Fibroblast of pulmonary artery (primary cell): ENCODE results near the gene KDM7A.

Experiments
- DNase-seq: peaks from one replicate; pipeline ENCODE4 v3.0.0-alpha.2; 2010; ENCODE audit warnings: low read depth
- H3K4me3 ChIP-seq: replicated peaks from 2 replicates; pipeline ENCODE4 v1.5.1; 2011; ENCODE audit warnings: low read depth, mild to moderate bottlenecking, control low read depth, low read length, moderate library complexity
- TF ChIP-seq, protein P1 (sequence below): IDR thresholded peaks from 2 replicates; pipeline ENCODE4 v1.5.1; 2011; ENCODE audit warnings: mild to moderate bottlenecking, control low read depth, low read length, inconsistent platforms; ENCODE audit errors: missing control alignments

KDM7A gene

DNA sequence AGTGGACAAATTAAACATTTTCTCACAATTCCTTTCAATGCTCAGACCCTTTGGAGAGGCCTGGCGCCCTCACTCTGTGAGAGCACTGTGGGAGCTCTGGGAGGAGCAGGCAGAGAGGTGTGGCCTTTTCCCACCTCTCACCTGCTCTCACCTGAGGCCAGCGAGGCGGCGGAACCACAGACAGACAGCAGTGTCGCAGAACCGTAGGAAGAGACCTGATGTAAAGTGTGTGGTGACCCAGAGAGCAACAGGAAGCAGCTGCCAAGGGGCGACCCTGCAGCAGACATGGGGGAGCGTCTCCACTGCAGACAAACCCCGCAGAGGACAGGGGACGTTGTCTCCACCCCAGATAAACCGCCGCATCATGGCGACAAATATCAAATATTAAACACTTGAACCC, 98.4 kb downstream of the KDM7A start:
- DNase-seq, result no peak
- H3K4me3 ChIP-seq, result no peak overlapping the region
- TF ChIP-seq, protein P1, sequence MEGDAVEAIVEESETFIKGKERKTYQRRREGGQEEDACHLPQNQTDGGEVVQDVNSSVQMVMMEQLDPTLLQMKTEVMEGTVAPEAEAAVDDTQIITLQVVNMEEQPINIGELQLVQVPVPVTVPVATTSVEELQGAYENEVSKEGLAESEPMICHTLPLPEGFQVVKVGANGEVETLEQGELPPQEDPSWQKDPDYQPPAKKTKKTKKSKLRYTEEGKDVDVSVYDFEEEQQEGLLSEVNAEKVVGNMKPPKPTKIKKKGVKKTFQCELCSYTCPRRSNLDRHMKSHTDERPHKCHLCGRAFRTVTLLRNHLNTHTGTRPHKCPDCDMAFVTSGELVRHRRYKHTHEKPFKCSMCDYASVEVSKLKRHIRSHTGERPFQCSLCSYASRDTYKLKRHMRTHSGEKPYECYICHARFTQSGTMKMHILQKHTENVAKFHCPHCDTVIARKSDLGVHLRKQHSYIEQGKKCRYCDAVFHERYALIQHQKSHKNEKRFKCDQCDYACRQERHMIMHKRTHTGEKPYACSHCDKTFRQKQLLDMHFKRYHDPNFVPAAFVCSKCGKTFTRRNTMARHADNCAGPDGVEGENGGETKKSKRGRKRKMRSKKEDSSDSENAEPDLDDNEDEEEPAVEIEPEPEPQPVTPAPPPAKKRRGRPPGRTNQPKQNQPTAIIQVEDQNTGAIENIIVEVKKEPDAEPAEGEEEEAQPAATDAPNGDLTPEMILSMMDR, result no peak

DNA sequence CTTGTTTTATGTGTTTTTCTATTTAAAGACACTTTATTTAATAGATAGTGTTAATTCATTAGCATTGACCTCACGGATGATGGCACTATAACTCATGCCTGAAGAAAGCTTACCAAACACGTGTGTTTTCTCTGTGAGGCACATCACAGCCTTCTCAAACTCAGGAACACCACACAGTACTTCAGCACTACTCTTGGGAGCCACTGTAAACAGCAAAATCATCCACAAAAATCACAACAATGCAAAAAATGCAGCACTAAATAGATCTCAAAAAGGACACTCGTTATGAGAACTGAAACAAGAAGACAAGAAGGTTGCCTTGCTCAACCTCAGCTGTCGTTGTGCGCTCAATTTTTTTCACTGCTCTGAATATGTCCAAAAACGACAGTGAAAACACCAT, 102.0 kb downstream of the KDM7A start:
- no peak for DNase-seq
- TF ChIP-seq, protein P1, result no peak
- H3K4me3 ChIP-seq, result no peak overlapping the region

DNA sequence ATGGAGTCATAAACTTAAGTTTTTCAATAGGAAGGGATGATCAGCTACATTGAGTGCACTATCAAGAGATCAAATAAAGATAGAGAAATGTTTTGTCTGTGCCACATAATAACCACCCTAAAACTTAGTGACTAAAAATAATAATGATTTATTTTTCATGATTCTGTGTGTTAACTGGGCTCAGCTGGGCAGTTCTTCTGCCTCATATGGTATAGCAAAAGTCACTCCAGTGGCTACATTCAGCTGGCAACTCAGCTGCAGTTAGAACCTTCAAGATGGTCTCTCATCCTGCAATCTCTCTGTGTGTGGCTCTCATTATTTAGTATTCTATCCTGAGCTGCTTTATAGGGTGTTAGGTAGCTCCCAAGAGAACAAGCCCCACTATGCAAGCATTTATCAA, 106.2 kb downstream of the KDM7A start:
- DNase-seq, result no peak

DNA sequence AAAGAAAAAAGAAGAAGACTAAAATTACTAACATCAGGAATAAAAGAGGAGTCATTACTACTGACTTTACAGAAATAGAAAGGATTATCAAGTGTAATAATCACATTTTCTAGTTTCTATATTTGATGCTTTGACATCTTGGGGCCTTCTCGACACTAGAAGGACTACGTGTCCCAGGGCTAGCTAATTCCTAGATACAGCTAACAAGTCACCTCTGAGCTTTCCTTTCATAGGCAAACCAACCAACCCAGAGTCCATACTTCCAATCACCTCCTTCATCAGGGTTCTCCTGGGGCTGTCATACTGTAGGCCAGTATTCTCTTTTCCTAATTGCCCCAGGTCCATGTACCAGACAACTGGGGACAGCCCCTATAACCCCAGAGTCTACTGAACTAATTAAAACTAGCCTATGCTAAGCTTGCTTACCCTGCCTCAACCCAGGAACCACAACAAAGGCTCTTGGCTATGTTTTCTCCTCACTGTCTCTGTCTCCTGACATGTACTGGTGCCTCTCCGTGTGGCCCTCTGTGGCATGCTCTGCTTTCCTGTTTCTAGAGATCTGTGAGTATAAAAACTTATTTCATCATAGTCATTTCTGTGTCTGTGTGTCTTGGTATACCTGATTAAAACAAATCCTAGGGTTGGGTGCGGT, 107.4 kb downstream of the KDM7A start:
- no peak overlapping the region for H3K4me3 ChIP-seq
- no peak for DNase-seq
- TF ChIP-seq, protein P1, result no peak

More for the DNA sequence above, 106.2 kb downstream of the KDM7A start:
- TF ChIP-seq, protein P1, result no peak
- no peak overlapping the region for H3K4me3 ChIP-seq

DNA sequence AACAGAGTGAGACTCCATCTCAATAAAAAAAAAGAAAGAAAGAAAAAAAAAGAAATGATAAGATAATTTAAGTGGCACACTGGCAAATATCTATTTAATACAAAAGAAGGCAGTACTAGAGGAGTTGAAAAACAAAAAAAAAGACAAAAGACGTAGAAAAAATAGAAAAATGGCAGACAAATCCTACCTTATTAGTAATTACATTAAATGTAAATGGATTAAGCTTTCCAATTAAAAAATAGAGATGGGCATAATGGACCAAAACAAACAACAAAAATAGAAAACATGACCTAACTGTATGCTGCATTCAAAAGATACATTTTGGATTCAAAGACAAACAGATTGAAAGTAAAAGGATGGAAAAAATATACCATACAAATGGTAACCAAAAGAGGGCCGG, 108.8 kb downstream of the KDM7A start:
- no peak overlapping the region for H3K4me3 ChIP-seq
- DNase-seq, result no peak

DNA sequence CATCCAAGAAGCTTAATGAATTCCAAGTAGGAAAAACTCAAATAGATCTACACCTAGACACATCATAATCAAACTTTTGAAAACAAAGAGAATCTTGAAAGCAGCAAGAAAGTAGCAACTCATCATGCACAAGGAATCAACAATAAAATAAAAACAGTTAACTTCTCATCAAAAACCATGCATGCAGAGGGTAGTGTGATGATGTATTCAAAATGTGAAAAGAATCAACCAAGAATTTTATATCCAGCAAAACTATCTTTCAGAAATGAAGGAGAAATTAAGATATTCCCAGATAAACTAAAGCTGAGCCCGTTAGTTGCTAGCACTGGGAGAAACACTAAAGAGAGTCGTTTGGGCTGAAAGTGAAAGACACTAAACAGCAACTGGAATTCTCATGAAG, 109.7 kb downstream of the KDM7A start:
- no peak for DNase-seq
- no peak overlapping the region for H3K4me3 ChIP-seq
- TF ChIP-seq, protein P1, result no peak

More for the DNA sequence above, 108.8 kb downstream of the KDM7A start:
- TF ChIP-seq, protein P1, result no peak
